H1 (cell line): ENCODE data around the gene PRSS38. TPM values are rescaled to one million over a fixed set of nuclear protein-coding genes. Genes with fewer than 3 reads are reported as not detected.

Experiments used
- CBX5 ChIP-seq: fragments of 300-800, 300-1000 bp; sonication (generic); IDR thresholded peaks from 2 replicates; pipeline ENCODE4 v1.7.1; 2016; ENCODE audit warnings: antibody characterized with exemption, low read length, low read depth
- GABPA ChIP-seq: IDR thresholded peaks from 2 replicates; pipeline ENCODE4 v1.6.1; 2011; ENCODE audit warnings: mild to moderate bottlenecking, low read length, moderate library complexity, borderline replicate concordance; ENCODE audit not compliant: insufficient read depth
- RAD21 ChIP-seq, 2 experiments: IDR thresholded peaks in 1 of 2; conservative IDR thresholded peaks in 1 of 2; 2 replicates each; pipeline ENCODE4 v1.6.1; 2011; ENCODE audit warnings: low read depth in 2 of 2, low read length in 2 of 2, improper control_type of control experiment in 1 of 2, inconsistent platforms in 1 of 2, mild to moderate bottlenecking in 1 of 2, moderate library complexity in 1 of 2
- RXRA ChIP-seq: IDR thresholded peaks from 2 replicates; pipeline ENCODE4 v1.6.1; 2011; ENCODE audit warnings: low read depth, mild to moderate bottlenecking, low read length, moderate library complexity; ENCODE audit not compliant: insufficient read depth
- SRF ChIP-seq: IDR thresholded peaks from 2 replicates; pipeline ENCODE4 v1.6.1; 2011; ENCODE audit warnings: mild to moderate bottlenecking, low read depth, low read length, moderate library complexity
- SUZ12 ChIP-seq: fragments of 200-600 bp; sonication (generic); IDR thresholded peaks from 2 replicates; pipeline ENCODE4 v1.6.1; 2012; ENCODE audit warnings: mild to moderate bottlenecking, inconsistent platforms, low read length, moderate library complexity, mixed read lengths
- TAF1 ChIP-seq: IDR thresholded peaks from 2 replicates; pipeline ENCODE4 v1.6.1; 2011; ENCODE audit warnings: mild to moderate bottlenecking, low read depth, low read length
- polyA plus RNA-seq, 7 experiments: library from polyadenylated mRNA; depleted of rRNA in 3 of 7; stranded (reverse) in 5 of 7; unstranded in 2 of 7; fragments of >200 nt in 5 of 7; fragments of 200-250 nt in 2 of 7; gene quantifications; 1 replicate in 5 of 7; 2 replicates in 1 of 7; 4 replicates in 1 of 7; pipeline versions ENCODE4 v1.2.1 to v1.2.3, GENCODE V29; 2011 to 2013; ENCODE audit warnings: missing spikeins in 2 of 7, mixed read lengths in 2 of 7
- total RNA-seq: library from RNA; stranded (reverse); fragmentation: NEBNext Ultra II Directional; extraction: Animal tissue kit (Norgen Biotek cat#: 25700); gene quantifications from 2 replicates; pipeline ENCODE4 v1.2.1, GENCODE V29; 2021
- TF ChIP-seq, protein P1 (sequence below), 3 experiments: IDR thresholded peaks; 1 replicate in 2 of 3; 2 replicates in 1 of 3; pipeline versions ENCODE4 v1.5.1 to v1.6.1; 2011; ENCODE audit warnings: low read length in 3 of 3, mild to moderate bottlenecking in 3 of 3, inconsistent platforms in 2 of 3, low read depth in 1 of 3, moderate library complexity in 1 of 3; ENCODE audit not compliant: insufficient read depth in 1 of 3; ENCODE audit errors: control extremely low read depth in 1 of 3

PRSS38 gene
- total and polyA plus RNA-seq, 2 of the 8 experiments (the other 6 are each of a cell fraction or from before 2014, with no cell fraction given), result not detected

DNA sequence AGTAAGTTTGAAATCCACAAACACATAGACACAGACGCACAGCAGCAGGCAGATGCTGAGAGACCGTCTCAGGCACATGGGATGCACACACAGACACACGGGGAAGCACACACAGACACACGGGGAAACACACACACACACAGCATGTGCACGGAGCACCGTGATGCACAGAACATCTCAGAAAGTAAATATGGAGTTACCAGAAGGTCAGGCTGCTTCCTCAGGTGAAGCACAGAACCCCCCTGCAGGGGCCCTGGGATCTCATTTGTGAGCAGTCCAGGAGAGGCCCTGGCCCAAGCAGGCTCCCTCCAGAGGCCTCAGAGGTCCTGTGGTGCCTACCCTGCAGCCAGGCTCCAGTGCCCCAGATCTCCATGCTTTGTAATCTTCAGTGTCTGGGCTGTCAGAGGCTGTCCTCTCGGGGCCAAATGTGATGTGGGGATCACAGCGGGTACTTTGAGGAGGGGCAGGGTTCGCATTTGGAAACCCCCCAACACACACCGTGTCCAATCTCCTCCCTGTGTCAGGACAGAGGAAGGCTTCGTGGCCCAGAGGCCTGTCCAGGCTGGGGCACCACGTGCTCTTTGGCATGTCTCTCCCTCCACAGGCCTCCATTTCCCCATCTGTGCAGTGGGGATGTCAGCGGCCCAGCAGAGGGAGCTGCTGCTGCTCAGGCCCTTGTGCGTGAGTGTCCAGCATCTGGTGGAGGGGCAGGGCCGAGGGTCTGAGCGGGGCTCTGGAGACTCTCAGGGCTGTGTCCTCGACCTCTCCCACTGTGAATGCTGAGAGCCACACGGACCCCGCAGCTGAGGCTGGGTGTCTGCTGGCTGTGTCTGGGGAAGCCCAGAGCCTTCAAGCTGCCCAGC is 23.0 kb upstream of the PRSS38 start (continued):
- TF ChIP-seq CBX5, result no peak
- TF ChIP-seq, protein P1, sequence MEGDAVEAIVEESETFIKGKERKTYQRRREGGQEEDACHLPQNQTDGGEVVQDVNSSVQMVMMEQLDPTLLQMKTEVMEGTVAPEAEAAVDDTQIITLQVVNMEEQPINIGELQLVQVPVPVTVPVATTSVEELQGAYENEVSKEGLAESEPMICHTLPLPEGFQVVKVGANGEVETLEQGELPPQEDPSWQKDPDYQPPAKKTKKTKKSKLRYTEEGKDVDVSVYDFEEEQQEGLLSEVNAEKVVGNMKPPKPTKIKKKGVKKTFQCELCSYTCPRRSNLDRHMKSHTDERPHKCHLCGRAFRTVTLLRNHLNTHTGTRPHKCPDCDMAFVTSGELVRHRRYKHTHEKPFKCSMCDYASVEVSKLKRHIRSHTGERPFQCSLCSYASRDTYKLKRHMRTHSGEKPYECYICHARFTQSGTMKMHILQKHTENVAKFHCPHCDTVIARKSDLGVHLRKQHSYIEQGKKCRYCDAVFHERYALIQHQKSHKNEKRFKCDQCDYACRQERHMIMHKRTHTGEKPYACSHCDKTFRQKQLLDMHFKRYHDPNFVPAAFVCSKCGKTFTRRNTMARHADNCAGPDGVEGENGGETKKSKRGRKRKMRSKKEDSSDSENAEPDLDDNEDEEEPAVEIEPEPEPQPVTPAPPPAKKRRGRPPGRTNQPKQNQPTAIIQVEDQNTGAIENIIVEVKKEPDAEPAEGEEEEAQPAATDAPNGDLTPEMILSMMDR (IDR thresholded peaks at IDR 0.05; ENCODE audit: control extremely low read depth in 1 of 3, insufficient read depth in 1 of 3, low read depth in 1 of 3, low read length in 3 of 3), result peak in 2 of 3 experiments; percentile 48 to 52; a peak in 3 of 4 replicates
- no peak for TF ChIP-seq TAF1
- TF ChIP-seq RXRA, result no peak
- TF ChIP-seq SRF, result no peak
- no peak for TF ChIP-seq SUZ12
- TF ChIP-seq RAD21 (IDR thresholded peaks at IDR 0.05 in 1 of 2, conservative IDR thresholded peaks at IDR 0.05 in 1 of 2; ENCODE audit: low read depth in 2 of 2, low read length in 2 of 2), result peak; percentile 44 to 62; a peak in 3 of 4 replicates
- no peak for TF ChIP-seq GABPA
- TF ChIP-seq, all 59 proteins: peak for 6
